Muscle of back (tissue), 11 donors: ENCODE results near the gene MTHFD1L. TPM values are rescaled to one million over a fixed set of nuclear protein-coding genes. Genes with fewer than 3 reads are reported as not detected.
A peak's percentile ranks its signal among the peaks of the same experiment; 100 is the strongest.

Experiments
- DNase-seq, 3 donors: peaks; one replicate each; pipeline versions ENCODE4 v3.0.0 to v3.0.0-alpha.2; 2013
- polyA plus RNA-seq, 10 donors: library from polyadenylated mRNA; unstranded; fragments of 120-200 nt; gene quantifications; one replicate each; pipeline ENCODE4 v1.2.1, GENCODE V29; 2013; ENCODE audit not compliant: insufficient read length in 10 of 10

MTHFD1L gene
- polyA plus RNA-seq, 10 donors, result 20.5 to 31.5 (median 24.6) TPM

DNA sequence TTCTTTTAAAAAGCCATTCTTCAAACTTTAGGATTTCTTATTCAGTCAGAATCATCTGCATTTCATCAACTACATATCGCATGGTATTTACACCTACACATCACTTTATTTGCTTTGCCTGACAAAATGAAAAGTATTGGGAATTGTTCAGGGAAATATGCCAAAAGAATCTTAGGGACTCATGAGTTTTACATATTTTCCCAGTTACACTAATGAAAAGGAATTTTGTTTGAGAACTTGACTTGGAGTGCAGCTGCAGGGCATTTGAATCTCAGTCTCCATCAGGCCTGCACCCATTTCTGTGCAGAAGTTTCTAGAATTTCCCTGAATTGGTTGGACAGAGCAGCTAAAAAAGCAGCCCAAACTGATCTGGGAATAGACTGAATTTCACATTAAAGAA, 65.3 kb downstream of the MTHFD1L start:
- peak; percentile 79 to 92 (median 89) for DNase-seq

DNA sequence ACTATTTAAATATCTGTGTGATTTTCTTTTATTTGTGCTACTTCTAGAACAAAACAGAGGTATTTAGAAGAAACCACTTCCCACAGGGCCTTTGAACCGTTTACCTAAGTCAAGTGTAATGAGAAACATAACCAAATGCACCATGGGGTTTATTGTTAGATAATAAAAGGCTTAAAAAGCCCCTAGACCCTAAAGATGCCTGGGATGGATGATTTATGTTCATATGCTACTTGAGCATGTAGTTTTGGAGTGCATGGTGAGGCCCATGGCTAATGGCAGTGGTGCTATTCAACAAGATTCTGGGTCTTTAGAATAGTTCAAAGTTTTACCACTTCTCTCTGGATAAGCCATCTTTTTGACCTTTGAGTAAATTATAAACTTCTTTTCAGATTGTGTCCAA, 65.9 kb downstream of the MTHFD1L start:
- DNase-seq, result no peak

DNA sequence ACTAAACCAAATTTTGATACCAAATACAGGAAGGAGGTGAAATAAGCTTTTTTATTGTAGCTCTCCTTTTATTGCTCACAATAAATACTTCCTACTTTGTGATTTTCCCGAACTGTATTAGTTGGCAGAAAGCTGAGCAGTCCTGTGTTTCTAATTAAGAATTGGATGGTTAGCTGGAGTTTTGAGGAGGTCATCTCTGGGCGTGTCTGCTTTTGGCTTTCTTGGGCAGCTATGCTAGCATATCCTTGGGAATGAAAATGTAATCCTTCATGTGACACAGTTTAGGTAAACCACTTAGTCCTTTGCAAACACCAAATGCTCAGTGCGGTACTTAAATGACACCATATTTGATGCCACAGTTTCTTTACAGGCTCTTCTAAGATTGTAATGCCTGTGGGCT, 67.5 kb downstream of the MTHFD1L start:
- DNase-seq, result peak; percentile 80 to 93 (median 84)

DNA sequence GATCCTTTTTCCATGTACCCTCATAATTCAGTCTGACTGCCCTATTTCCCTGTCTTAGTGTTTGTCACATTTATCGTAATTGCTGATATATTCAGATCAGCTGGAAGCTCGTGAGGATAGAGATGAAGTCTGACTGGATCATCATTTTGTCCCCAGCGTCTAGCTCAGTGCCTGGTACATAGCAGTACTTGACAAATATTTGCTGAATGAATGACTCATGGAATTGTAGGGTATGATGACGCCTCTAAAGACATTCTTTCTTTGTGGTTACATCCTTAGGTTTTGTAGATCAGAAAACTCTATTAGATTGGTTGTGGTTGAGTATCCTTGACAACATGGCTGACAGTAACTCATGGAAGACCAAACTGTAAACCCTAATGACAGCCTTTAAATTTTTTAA, 68.9 kb downstream of the MTHFD1L start:
- DNase-seq, result peak in 1 of 3 donors; percentile 89

DNA sequence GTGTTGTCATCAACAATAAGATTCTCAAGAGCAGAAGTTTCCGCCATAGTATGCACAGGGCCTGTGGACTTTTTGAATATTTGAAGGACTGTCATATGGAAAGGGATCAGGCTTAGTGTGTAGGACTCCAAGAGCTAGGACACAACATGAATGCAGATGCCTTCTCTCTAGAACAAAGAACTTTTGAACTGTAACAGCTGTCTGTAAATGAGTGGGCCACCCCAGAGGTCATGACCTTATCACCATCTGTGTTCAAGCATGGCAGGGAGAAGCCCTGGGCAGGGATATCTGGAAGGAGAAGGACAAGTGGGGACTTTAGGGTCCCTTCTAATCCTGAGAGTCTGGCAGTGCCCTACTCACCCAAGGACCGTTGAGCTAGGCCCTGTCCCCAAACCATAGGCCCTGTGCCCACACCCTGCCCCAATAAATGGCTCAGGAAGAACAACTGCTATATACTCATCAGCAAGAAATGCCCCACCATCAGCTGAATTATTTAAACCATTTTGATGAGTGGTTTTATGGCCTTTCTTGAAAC, 70.6 kb downstream of the MTHFD1L start:
- no peak for DNase-seq

DNA sequence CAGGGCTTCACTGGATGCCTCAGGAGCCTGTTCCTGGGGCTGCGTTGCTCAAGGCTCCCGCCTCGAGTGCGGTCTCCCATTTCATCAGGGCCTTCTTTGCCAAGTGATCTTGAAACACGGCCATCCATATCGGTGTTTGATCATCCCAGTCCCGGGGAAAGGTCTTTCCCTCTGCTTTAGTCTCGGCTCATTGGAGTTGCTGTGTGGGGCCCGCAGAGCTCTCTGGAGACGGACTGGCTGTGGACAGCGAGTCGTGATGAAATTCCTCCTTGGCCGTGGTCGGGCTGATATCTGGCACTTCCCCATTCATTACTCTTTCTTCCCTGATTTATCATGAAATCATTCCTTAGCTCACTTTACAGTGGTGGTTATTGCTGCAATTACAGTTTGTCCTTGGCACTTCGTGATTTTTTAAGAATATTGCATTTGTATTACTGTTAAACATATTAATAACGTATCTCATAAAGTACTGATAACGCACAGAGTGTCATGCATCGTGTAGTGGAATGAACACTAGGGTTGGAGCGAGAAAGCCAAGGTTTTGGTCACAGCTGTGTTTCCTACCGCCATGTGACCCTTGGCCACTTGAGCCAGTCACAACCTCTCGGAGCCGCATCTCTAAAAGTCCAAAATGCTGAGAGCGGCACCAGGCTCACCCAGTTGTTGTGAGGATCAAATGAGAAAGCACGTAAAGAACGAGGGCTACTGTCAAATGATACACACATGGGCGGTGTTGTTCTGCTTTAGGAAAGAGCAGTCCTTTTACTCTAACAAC, 71.8 kb downstream of the MTHFD1L start:
- peak; percentile 50 to 91 (median 81) for DNase-seq

DNA sequence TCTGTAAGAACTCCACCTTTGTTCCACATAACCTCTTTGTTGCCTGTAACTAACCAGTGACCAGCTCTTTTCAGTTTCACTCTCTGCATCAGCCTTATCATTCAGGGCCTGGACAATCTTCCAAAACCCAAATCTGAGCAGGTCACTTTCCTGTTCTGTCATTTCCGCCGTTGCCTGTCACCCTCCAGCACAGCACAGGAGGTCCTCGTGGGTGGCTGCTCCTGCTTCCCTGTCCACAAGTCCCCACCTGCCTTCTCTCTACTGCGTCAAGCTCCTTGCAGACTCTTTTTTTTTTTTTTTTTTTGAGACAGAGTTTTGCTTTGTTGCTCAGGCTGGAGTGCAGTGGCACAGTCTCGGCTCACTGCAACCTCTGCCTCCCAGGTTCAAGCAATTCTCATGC, 73.9 kb downstream of the MTHFD1L start:
- DNase-seq, result no peak

DNA sequence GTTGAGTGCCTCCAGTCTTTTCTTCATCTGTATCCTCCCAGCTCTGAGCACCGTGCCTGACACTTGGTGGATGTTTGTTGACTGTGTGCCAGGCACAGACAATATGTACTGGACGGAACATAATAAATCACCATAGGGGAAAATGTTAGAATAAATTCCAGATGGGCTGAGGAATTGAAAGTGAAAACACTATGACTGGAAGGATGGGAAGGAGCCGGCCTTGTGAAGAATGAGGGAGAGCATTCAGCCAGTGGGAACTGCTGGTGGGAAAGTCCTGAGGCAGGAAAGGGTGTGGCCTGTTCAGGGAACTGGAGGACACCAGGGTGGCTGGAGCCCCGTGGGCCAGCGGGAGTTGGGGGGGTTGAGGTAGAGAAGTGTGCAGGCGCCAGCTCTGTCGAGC, 75.4 kb downstream of the MTHFD1L start:
- DNase-seq, result peak; percentile 67 to 81 (median 78)

DNA sequence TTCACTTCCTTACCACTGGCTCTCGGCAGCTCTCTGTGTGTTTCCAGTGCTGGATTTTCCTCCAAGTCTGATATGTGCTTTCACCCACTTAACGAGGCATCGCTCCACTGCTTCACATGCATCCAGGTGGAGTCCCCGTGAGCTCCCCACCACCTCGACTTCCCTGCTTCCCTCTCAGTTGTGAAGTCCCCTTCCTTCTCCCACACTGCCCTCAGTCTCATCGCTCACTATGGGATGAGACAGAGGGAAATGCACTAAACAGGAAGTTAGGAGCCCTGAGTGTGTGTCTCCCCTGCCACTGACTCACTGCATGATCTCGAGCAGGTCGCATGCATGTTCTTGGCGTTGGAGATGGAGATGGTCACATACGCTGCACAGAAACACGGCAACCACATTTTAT, 84.0 kb downstream of the MTHFD1L start:
- DNase-seq, result no peak

DNA sequence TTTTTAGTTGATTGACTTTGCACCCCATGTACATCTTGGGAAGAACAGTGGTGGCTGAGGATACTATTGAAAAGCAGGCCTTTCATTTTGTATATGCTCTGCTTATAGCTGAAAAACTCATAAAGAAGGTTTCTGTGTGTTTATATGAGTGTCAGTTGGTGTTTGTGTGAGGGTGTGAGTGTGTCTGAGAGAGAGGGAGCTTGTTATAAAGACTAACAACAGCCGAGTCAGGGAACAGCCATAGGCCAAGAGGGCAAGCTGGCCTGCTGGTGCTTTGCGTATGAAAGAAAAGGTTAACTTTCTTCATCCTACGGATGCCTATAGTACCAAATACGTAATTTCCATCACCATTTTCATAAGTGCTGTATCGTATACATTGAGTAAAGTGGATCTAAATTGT, 88.3 kb downstream of the MTHFD1L start:
- no peak for DNase-seq

DNA sequence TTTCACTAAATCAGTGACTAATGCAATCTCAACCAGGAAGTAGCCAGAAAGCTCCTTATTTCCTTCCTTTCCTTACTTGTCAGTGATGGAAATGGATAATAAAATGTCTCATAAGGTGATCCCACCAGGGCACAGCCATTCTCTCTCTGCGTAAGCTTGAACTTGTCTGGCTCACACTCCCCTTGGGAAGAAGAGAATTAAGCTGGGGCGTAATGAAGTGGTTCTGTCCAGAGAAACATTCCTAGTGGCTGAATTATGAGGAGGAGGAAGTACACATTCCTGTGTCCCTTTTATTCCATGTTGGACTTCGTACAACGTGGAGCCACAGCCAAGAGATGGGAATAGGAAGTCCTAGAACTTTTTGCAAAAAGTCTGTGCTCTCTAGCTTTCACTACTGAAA, 93.7 kb downstream of the MTHFD1L start:
- DNase-seq, result peak in 2 of 3 donors; percentile 34 to 75

DNA sequence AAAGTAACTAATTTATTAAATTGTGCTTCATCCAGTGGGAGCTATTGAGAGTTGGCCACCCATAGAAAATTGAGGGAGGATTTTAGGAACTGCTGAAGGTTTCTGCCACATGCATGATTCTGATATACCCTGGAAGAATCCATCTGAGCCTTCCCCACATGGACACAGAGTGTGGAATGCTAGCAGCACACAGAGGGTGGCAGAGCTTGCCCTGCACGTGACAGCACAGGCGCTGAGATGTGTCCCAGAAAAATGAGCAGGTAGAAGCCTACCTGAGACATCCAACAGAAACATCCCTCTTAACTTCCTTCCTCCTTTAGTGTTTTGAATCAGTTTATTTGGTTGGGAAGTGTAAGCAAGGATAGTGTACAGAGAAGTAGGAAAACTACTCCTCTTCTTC, 96.9 kb downstream of the MTHFD1L start:
- no peak for DNase-seq

DNA sequence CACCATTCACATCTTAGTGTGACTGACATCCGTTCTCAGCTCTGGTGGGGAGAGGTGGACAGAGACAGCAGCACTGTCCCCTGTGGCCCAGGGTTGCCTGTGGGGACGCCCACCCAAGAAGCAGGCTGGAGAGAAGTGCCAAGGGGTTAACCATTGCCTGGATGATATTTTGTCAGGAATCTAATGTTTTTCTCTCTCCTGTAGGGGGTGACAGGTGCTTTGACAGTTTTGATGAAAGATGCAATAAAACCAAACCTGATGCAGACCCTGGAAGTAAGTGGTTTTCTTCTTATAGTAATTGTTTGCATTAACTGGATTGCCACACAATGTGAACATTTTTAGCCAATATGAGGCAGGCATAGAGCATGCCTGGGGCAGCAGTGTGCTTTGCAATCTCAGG, 99.3 kb downstream of the MTHFD1L start:
- DNase-seq, result no peak

DNA sequence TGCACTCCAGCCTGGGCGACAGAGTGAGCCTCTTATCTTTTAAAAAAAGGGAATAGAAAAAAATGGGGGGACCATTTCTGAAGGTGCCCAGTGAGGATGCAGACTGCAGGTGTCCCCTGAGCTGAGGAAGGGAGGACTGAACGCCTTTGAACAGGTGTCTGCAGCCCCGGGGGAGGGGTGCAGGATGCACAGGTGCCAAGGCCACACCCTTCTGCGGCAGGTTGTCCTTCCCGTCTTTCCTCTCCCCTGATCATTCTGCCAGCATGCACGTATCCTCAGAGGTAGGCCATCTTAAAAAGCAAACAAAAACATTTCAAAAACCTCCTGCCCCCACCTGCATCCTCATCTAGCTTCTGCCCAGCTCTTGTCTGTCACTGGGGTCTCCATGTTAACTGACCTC, 101.3 kb downstream of the MTHFD1L start:
- no peak for DNase-seq

DNA sequence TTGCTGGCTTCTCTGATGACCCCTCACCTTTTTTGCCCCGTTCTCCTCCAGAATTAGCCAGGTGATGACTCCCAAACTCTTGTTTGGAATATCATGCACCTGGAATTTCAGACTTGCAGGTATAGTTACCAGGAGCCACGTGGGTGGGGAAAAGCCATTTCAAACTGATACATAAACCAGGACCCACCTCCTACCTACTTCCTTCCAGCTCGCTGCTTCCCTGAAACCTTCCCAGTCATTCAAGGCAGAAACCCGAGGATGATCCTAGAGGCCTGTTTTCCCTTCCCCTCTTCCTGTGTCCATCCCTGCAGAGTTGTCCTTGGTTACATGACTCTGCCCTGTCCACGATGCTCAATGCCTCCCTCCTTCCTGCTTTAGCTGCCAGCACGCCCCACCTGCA, 101.9 kb downstream of the MTHFD1L start:
- no peak for DNase-seq

DNA sequence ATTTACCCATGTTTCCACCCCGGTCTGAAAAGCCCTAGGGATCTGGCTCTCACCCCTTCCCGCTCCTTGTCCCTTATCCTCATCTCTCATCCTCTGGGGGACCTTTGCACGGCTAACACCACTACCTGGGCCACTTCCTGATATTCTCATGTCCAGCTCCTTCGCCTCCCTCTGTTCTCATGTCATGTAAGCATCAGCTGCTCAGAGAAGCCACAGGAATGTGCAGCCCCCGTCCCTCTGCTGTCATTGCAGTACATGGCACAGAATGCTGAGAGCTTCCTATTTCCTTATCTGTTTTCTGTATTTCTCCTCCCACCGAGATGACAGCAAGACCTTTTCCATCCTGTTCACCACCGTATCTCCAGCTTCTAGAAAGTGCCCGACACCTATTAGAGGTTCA, 102.4 kb downstream of the MTHFD1L start:
- no peak for DNase-seq

DNA sequence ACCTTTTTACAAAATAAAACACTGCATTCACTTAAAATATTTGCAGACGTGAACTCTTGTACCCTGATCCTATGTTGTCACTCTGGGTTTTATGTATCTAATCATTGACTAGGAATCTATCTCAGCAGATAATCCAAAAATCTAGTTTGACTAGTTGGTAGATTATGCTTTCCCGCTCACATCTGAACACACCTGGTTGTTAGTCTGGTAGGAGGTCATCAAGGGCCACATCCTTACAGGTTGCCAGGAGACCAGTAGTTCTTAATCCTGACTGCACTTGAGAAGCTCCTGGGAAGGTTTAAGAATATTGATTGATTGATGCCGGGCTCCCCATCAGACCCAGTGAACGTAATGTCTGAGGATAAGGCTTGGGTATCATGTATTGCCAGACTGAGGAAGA, 104.4 kb downstream of the MTHFD1L start:
- DNase-seq, result no peak

DNA sequence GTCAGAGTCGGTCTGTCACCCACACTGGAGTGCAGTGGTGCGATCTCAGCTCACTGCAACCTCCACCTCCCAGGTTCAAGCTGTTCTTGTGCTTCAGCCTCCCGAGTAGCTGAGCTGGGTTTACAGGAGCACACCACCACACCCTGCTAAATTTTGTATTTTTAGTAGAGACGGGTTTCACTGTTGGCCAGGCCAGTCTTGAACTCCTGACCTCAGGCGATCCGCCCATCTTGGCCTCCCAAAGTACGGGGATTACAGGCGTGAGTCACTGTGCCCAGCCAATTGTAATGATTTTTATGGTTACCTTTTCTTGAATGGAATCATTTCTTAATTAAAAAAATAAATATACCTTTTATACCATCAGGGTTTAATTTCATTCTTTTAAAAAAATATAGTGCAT, 105.7 kb downstream of the MTHFD1L start:
- no peak for DNase-seq

DNA sequence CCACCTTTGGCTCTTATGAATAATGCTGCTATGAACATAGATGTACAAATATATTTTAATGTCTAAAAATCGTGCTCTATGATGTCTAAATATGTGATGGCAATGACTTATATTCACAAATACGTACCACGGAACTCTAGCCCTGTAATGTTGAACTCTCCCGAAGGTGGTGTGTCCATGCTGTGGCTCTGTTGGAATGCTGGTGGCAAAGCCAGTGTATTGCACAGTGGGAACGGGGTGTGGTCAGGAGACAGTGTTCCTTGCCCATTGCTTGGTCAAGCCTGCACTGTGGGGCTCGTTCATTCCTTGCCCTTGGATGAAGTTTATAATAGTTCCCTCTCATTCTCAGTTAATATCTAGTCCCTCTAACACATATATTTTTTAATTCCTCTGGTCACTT, 109.6 kb downstream of the MTHFD1L start:
- no peak for DNase-seq

DNA sequence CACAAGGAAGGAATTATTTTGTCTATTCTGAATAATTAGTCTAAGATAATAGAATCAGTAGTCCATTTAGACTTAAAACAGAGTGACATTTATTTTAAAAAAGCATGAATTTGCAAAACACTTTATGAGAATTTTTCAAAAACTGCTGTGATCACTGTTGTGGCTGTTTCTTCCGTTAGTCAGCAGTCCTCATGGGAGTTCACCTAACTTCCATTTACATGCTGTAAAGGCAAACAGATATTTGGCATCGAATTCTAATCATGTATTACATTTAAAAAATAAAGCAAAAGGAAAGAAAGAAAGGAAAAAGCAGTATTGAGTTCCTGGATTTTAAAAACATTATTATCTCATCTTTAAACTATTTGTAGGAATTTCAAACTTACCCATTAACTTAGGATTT, 111.8 kb downstream of the MTHFD1L start:
- DNase-seq, result peak in 1 of 3 donors; percentile 47

DNA sequence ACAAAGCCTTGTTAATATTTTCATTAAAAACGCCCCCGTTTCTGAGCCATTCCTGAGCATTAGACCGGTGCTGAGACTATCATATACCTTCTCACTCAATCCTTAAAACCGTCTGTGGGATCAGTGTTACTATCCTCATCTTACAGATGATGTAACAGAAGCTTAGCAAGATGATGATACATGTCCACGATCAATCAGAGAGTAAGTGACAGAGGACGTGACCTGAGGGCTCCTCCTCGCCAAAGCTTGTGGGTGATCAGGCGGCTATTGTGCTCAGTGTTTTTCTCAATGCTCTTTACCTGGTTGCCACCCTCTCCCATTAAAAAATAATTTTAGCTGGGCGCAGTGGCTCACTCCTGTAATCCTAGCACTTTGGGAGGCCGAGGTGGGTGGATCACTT, 113.1 kb downstream of the MTHFD1L start:
- DNase-seq, result no peak

DNA sequence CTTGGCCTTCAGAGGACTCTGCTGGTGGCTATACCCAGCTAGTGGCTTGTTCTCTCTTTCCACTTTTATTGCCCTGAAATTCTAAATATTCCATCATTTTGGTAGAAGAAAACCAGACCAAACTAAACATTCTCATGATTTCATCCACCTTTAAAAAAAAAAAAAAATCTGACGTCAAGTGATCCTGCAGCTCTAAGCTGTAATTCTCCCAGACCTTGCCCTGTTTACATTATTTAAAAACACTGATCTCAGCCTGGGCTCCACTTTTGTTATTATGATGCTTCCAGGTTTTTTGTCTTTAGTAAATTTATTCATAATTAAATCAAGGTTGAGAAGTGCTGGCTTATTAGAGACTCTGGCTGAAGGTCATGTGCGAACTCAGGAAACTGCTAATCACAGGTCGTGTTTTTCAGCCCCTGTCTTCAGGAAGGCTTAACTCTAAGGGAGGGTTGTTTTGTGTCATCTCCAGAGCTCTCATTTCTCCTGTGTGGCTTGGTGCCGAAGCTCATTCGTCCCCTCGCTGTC, 114.4 kb downstream of the MTHFD1L start:
- no peak for DNase-seq

DNA sequence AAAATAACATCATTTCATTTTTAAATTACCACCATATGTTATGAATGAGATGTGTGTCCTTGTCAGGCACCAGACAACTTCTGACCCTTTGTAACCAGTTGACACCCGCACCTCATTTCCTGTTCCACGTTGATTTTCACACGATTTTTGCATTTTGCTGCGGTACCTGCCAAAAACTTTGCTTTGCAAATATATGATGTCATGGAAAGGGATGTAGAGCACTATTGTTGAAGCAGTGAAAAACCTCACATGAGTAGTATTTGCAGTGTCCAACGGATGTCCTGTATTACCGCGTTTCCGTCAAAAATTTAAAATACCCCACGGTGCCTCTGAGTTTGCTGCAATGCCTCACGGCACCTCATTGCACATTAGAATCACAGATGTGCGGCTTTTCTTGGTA, 115.6 kb downstream of the MTHFD1L start:
- DNase-seq, result peak in 2 of 3 donors; percentile 70 to 83

DNA sequence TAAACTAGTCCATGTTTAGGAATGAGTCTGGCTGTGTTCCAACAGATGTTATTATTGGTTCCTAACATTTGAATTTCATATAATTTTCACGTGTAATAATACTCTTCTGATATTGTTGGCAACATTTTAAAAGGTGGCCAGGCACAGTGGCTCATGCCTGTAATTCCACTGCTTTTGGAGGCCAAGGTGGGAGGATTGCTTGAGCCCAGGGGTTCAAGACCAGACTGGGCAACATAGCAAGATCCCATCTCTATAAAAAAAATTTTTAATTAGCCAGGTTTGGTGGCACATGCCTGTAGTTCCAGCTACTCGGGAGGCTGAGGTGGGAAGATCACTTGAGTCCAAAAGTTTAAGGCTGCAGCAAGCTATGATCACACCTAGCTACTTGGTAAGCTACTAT, 116.2 kb downstream of the MTHFD1L start:
- no peak for DNase-seq
